NCI-H187 (cell line): ENCODE results near the gene DDX39B.
"Not testable (repeated sequence)": the region's sequence is repeated elsewhere in the genome, so short reads cannot be mapped to it uniquely, and the experiment has no call there.

Experiments
- DNase-seq, 2 experiments: peaks; one replicate each; lab custom pipeline; 2025; lab: John Stamatoyannopoulos, UW

DDX39B gene

GRCh38 chr6:31528821-31529328 lies 12.9 kb downstream of the DDX39B start, which contains the start of gene MCCD1:
MCCD1 (plus strand) TSS chr6:31528962; CDS start chr6:31529015, 53 bp downstream.
- no peak for DNase-seq

DNA sequence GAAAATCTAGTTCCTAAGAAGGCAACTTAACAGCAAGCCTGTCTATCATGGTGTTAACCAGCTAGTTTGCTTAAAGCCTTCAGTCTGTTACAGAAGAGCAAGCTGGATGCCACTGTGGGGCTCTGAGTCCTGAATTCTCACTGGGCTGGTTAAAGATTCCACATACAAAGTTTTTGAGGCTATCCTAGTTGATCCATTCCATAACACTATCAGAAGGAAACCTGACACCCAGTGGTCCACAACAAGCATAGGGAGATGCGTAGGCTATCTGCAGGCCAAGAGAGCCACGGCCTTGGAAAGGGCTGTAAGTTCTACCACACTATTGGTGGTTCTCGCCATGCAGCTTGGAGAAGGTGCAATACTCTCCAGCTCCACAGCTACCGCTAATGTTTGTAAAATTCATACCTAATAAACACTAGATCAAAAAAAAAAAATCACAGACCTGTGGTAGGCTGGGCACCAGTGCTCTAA lies 13.5 kb downstream of the DDX39B start:
- DNase-seq: no peak

DNA sequence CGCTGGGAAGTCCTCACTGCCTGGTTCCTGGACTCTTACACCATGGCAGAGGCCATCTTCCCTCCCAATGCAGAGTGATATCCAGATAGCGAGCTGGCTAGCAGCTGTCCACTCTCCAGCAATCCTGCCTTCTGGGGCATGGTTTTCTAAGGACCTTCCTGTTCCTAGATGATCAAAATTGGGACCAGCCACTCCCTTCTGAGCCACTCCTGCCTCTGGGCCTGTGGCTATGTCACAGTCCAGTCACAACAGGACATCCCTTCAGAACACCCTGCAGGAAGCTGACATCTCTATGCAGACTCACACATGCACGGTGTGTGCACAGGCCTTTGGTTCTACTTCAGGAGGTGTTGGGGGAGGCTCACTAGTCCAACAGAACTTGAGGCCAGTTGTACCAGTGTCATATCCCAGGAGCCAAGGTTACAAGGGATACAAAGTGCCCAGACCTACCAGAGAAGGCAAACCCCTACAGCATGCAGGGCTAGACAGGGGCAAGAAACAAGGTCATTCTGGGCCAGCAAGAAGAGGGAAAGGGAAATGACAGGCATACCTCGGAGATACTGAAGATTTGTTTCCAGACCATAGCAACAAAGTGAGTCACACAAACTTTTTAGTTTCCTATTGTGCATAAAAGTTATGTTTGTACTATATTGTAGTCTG lies 15.7 kb downstream of the DDX39B start:
- DNase-seq: no peak

DNA sequence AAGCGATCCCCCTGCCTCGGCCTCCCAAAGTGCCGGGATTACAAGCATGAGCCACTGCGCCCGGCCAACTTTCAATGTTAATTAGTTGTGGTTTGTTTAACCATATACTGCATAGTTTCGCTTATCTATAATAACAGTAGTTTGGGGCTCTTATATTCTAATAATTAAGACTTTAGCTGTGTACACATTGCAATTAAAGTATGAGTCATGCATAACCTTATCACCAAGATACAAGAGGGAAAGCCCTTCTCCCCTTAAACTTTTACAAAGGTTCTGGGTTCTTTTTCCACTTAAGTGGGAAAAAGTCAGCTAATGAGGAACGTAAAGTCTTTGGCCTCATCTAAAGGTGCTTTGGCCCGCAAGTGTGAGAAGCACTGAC lies 16.3 kb downstream of the DDX39B start:
- no peak for DNase-seq

DNA sequence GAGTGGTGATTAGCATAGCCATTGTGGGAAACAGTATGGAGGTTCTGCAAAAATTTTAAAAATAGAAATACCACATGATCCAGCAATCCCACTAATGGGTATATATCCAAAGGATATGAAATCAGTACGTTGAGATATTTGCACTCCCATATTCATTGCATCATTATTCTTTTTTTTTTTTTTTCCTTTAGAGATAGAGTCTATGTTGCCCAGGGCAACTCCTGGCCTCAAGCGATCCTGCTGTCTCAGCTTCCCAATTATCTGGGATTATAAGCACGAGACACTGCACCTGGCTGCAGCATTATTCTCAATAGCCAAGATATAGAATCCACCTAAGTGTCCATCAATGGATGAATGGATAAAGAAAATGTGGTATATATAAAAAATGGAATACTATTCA lies 20.0 kb downstream of the DDX39B start:
- no peak for DNase-seq

DNA sequence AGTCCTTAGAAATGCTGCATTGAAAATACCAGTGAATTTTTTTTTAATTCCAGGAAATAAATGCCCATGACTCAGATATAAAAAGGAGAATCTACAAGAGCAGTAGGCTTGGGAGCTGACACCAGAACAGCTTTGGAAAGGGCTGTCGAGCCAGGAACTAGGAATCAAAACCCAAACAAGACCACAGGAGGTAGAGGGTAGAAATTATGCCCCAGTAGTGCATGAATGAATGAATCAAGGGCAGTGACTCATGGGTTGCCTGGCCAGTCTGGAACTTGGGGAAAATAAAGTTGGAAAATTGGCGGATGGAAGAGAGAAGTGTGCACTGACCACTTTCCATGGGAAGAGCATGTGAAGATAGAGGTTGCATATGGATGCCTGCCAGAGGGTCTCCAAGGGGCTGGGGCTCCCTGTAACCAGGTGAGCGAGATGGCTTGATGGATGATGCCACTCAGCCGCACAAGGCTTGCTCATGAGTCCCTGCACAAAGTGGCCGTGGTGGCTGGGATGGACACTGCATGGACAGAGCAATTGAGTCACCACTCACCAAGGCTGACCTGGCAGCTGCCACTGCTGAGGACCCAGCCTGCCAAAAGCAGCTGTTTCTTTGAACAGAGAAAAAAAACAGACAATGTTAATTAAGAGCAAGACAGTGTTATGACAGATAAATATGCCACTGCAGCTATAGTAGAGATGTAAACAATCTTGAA lies 28.2 kb downstream of the DDX39B start:
- DNase-seq: no peak

GRCh38 chr6:31510007-31510406 lies 31.8 kb downstream of the DDX39B start:
- DNase-seq: no peak

DNA sequence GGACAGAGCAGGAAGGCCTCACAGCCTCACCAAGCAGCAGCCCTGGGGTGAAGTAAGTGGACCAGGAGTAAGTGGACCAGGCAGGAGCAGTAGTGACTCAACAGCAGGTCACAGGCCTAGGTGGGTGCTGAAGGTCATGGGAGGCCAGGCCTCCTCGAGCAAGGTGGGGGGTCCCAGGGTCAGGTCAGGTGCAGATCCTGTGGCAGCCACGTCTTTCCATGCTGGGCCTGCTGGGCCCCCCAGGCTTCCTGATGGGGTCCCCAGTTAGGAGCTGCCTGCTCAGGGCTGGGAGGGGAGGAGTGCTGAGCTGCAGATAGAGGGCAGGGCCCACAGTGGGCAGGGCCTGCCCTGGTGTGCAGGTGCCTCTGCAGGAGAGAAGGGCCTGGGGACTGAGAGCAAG lies 32.8 kb downstream of the DDX39B start:
- not testable (repeated sequence) for DNase-seq

- DNase-seq: no peak
Measured at GRCh38 chr6:31502586-31502985, 39.2 kb downstream of the DDX39B start.

GRCh38 chr6:31499648-31500047 lies 42.2 kb downstream of the DDX39B start:
- not testable (repeated sequence) for DNase-seq

GRCh38 chr6:31498748-31499147 lies 43.1 kb downstream of the DDX39B start:
- DNase-seq: no peak

GRCh38 chr6:31497531-31498476 lies 44.0 kb downstream of the DDX39B start, which contains the start of gene MICB:
MICB (plus strand) TSS chr6:31498145; CDS start chr6:31498194, 49 bp downstream.
- DNase-seq: no peak

- DNase-seq: not testable (repeated sequence)
Measured at GRCh38 chr6:31496826-31497225, 45.0 kb downstream of the DDX39B start.

- DNase-seq: no peak
Measured at GRCh38 chr6:31495580-31495979, 46.2 kb downstream of the DDX39B start.

- peak; percentile 31 to 38 for DNase-seq
Measured at GRCh38 chr6:31493875-31494694, 47.7 kb downstream of the DDX39B start.

DNA sequence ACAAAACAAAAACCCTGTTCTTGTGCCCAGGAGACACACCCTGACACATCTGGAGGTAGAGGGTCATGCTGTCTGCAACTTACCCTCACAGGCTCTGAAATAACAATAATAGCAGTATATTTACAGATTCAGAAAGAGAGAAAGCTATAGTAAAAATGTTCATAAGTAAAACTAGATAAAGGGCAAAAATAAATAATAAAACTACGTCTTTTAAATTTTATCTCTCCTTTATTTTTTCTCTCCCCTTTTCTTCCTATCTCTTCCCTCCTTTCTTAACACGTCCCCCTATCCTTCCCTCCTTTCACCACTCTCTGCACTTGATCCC lies 48.3 kb downstream of the DDX39B start:
- not testable (repeated sequence) for DNase-seq

DNA sequence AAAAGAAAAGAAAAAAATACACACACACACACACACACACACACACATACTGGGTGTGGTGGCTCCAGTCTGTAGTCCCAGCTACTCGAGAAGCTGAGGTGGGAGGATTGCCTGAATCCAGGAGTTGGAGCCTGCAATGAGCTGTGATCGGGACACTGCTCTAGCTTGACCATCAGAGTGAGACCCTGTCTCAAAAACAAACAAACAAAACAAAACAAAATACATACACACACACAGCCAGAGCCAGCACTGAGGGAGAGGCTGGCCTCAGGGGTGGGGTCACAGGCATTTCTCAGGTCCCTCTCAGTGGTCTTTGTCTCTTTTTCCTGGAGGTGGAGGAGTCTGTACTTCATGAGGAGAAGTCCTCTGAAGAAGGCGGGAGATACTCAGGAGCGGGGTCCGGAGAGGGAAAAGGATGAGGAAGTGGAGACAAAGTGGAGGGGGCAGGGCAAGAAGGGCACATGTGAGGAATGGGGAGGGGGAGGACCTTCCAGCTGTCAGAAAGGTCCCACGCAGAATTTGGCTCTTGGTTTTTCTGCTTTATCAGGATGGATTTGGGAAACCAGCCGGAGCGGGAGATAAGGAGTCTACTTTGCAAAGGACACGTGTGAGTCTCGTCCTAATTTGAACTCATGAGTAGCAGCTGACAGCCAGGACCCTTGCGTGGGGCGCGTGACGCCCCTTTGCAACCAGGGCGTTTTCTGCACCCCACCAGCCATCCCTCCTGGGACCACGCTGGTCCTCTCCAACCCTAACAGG lies 51.5 kb downstream of the DDX39B start:
- DNase-seq: no peak

- no peak for DNase-seq
Measured at GRCh38 chr6:31489086-31489485, 52.7 kb downstream of the DDX39B start.

GRCh38 chr6:31487674-31488073 lies 54.1 kb downstream of the DDX39B start:
- not testable (repeated sequence) for DNase-seq

DNA sequence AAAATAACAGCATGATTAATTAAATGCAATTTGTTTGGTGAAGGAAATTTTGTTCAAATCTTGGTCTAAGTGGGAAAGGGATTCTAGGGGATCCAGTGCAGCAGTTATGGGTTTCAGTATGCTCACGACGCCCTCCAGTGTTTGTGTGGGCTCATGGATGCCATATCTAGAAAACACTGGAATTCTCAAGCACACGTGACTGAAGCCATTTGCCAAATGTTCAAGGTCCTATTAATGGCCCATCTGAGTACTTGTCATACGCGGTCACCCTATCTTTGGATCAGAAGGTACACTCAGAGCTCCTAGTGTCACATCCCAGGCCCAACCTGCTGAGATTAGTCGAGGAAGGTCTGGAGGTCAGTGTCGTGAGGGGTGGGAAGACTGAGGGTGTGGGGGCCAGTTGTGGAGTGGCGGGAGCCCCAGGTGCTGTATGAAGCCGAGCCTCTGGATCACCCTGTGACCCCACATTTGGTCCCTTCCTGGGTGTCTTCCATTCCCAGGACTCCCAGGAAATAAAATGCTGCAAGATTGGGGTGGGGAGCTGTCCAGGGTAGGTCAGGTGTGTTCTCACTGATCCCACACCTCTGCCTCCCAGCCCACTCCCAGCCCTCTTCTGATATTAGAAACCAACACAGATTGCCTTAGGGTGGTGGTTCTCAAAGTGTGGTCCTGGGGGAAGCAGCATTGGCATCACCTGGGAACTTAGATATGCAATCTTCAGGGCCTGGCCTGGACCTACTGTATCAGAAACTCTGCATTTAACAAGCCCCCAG lies 55.6 kb downstream of the DDX39B start:
- DNase-seq: not testable (repeated sequence)
